Neuronal stem cell (in vitro differentiated cells): ENCODE data around the gene DDX23.

Experiments
- DNase-seq: peaks from one replicate; pipeline ENCODE4 v3.0.0-alpha.2; 2013; ENCODE audit warnings: low spot score
- H2AFZ ChIP-seq: one replicate; pipeline ENCODE4 v1.6.1; 2013; ENCODE audit warnings: mild to moderate bottlenecking, low read length, inconsistent platforms
- H2AK5ac ChIP-seq: 2 replicates; pipeline ENCODE4 v1.6.1; 2013; ENCODE audit warnings: low read depth, mild to moderate bottlenecking, inconsistent platforms, low read length, moderate library complexity, mixed read lengths
- H2BK120ac ChIP-seq: 2 replicates; pipeline ENCODE4 v1.6.1; 2013; ENCODE audit warnings: low read depth, mild to moderate bottlenecking, inconsistent platforms, low read length, moderate library complexity, mixed read lengths
- H2BK12ac ChIP-seq: one replicate; pipeline ENCODE4 v1.6.1; 2013; ENCODE audit warnings: low read length, inconsistent platforms
- H2BK15ac ChIP-seq: 2 replicates; pipeline ENCODE4 v1.6.1; 2013; ENCODE audit warnings: mild to moderate bottlenecking, low read length, inconsistent platforms, mixed read lengths
- H2BK5ac ChIP-seq: one replicate; pipeline ENCODE4 v1.6.1; 2013; ENCODE audit warnings: inconsistent platforms, mild to moderate bottlenecking, low read length, moderate library complexity
- H3K14ac ChIP-seq: one replicate; pipeline ENCODE4 v1.6.1; 2013; ENCODE audit warnings: low read length, inconsistent platforms
- H3K18ac ChIP-seq: 2 replicates; pipeline ENCODE4 v1.6.1; 2013; ENCODE audit warnings: low read length, inconsistent platforms
- H3K23ac ChIP-seq: 2 replicates; pipeline ENCODE4 v1.6.1; 2013; ENCODE audit warnings: low read depth, mild to moderate bottlenecking, mixed read lengths, low read length, inconsistent platforms; ENCODE audit not compliant: poor library complexity
- H3K27ac ChIP-seq: replicated peaks from 3 replicates; pipeline ENCODE4 v1.5.1; 2013; ENCODE audit warnings: low read length, inconsistent platforms
- H3K27me3 ChIP-seq, 3 experiments: 2 replicates each; pipeline ENCODE4 v1.6.1; 2013; ENCODE audit warnings: low read length in 3 of 3, mild to moderate bottlenecking in 2 of 3, inconsistent platforms in 1 of 3, low read depth in 1 of 3, mixed read lengths in 1 of 3, moderate library complexity in 1 of 3; ENCODE audit not compliant: control insufficient read depth in 3 of 3, insufficient read depth in 3 of 3
- H3K36me3 ChIP-seq, 2 donors: replicated peaks in 1 of 2; 2 replicates each; pipeline ENCODE4 v1.6.1; 2013; ENCODE audit warnings: low read length in 2 of 2; ENCODE audit not compliant: control insufficient read depth in 2 of 2, insufficient read depth in 2 of 2
- H3K4ac ChIP-seq: 2 replicates; pipeline ENCODE4 v1.6.1; 2013; ENCODE audit warnings: inconsistent platforms, mild to moderate bottlenecking, low read length, moderate library complexity
- H3K4me1 ChIP-seq, 2 donors: 1 replicate in 1 of 2; 2 replicates in 1 of 2; pipeline ENCODE4 v1.6.1; 2013; ENCODE audit warnings: low read length in 2 of 2, low read depth in 1 of 2; ENCODE audit not compliant: control insufficient read depth in 2 of 2, insufficient read depth in 1 of 2
- H3K4me2 ChIP-seq: one replicate; pipeline ENCODE4 v1.6.1; 2013; ENCODE audit warnings: mild to moderate bottlenecking, low read length, inconsistent platforms; ENCODE audit not compliant: insufficient read depth, poor library complexity, severe bottlenecking
- H3K4me3 ChIP-seq, 2 donors: 2 replicates each; pipeline ENCODE4 v1.5.1; 2013; ENCODE audit warnings: low read length in 2 of 2, mild to moderate bottlenecking in 2 of 2, inconsistent platforms in 1 of 2, moderate library complexity in 1 of 2
- H3K79me1 ChIP-seq: one replicate; pipeline ENCODE4 v1.6.1; 2013; ENCODE audit warnings: low read depth, mild to moderate bottlenecking, inconsistent platforms, low read length, moderate library complexity
- H3K9ac ChIP-seq: one replicate; pipeline ENCODE4 v1.6.1; 2013; ENCODE audit warnings: mild to moderate bottlenecking, low read depth, low read length, inconsistent platforms; ENCODE audit not compliant: poor library complexity
- H3K9me3 ChIP-seq, 2 donors: replicated peaks in 1 of 2; 2 replicates each; pipeline versions ENCODE3 to v1.6.1; 2013; ENCODE audit warnings: low read length in 2 of 2, mild to moderate bottlenecking in 2 of 2, inconsistent platforms in 1 of 2, low read depth in 1 of 2, mixed read lengths in 1 of 2, moderate library complexity in 1 of 2; ENCODE audit not compliant: control insufficient read depth in 2 of 2, insufficient read depth in 1 of 2
- H4K8ac ChIP-seq: one replicate; pipeline ENCODE4 v1.6.1; 2013; ENCODE audit warnings: low read depth, mild to moderate bottlenecking, inconsistent platforms, low read length, moderate library complexity
- H4K91ac ChIP-seq: one replicate; pipeline ENCODE4 v1.6.1; 2013; ENCODE audit warnings: low read length, low read depth, mild to moderate bottlenecking, inconsistent platforms; ENCODE audit not compliant: poor library complexity
- WGBS, 2 donors: extraction: QIAGEN DNeasy Blood & Tissue Kit; methylation state at CpG; one replicate each; pipeline ENCODE4 v1.1.7; 2013; ENCODE audit warnings: missing lambda C conversion rate in 2 of 2, mixed read lengths in 1 of 2; ENCODE audit not compliant: insufficient read length in 2 of 2, insufficient replicate concordance in 1 of 2; ENCODE audit errors: extremely low coverage in 2 of 2; 5-methylcytosine and 5-hydroxymethylcytosine counted together

Gene DDX23

GRCh38 chr12:48787791-48788523, 64.0 kb downstream of the DDX23 start:
- H3K18ac ChIP-seq = peak overlapping the region; percentile 99

DNA sequence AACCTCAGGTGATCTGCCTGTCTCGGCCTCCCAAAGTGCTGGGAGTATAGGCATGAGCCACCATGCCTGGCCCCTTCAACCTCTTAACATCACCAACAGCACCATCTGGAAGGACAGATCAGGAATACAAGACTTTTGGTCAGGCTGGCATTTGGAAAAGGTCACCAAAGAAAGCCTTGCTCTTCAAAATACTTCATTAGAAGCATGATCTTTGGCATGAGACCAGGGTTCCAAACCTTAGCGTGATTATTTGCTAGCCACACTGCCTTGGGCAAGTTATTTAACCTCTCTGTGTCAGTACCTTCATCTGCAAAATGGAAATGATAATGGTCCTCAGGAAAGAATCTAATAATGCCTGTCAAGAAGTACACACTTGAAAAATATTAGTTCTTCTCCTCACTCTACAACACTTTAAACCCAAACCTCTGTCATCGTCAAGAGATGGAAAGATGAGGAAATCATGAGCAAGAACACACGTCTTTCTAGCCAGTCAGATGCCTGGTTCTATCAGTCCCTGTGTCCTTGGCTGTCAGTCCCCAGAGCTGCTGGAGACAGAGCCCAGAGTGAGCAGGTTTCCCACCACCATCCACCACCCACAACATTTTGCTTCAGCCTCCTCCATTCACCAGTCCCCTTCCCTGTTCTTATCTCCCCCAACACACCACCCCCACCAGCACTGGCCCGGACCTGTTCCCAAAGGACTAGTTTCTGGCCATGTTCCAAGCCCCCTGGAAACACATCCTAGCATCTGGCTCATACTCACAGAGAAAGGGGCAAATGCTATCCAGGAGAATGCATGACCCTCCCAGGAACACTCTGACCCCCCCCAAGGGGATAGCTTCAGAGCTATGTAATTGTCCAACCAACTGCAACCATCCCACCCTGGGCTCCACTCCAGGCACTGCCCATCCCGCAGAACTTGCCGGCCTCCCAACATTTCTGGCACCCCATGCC, 65.1 kb downstream of the DDX23 start:
- peaks cover 17% of the 10 kb centered on the region for H3K79me1 ChIP-seq
- no peaks in the 10 kb centered on the region for H3K27me3 ChIP-seq
- H3K14ac ChIP-seq = no peak overlapping the region
- peak overlapping the region; percentile 1 to 86 for H3K4me3 ChIP-seq
- no peak overlapping the region for H3K18ac ChIP-seq
- H2AFZ ChIP-seq = no peak overlapping the region
- H4K91ac ChIP-seq = no peak overlapping the region
- DNase-seq = no peak
- H3K4me2 ChIP-seq = peak overlapping the region; percentile 87
- H3K9me3 ChIP-seq = no peaks in the 10 kb centered on the region
- H2AK5ac ChIP-seq = peak overlapping the region; percentile 94
- H3K27ac ChIP-seq = no peak overlapping the region
- H4K8ac ChIP-seq = no peak overlapping the region
- H3K4me1 ChIP-seq = peaks cover 13 to 16% of the 10 kb centered on the region in 2 donors
- peaks cover 13 to 15% of the 10 kb centered on the region in 2 donors for H3K36me3 ChIP-seq
- H3K9ac ChIP-seq = peak overlapping the region; percentile 94
- no peak overlapping the region for H3K23ac ChIP-seq
- H2BK5ac ChIP-seq = peak overlapping the region; percentile 78
- H2BK12ac ChIP-seq = no peak overlapping the region
- WGBS, 2 donors = no CpG with 5 or more reads among the region's 7 CpGs
- no peak overlapping the region for H3K4ac ChIP-seq
- no peak overlapping the region for H2BK120ac ChIP-seq
- H2BK15ac ChIP-seq = peak overlapping the region; percentile 88

More at GRCh38 chr12:48787791-48788523, 64.0 kb downstream of the DDX23 start:
- Histone ChIP-seq H3K9ac (peak overlapping the region; percentile 94), H3K79me1 (peaks cover 13% of the 10 kb centered on the region), H2AK5ac (peak overlapping the region; percentile 94), H3K4me2 (peak overlapping the region; percentile 87), H2BK120ac (peak overlapping the region; percentile 88), H3K36me3 (peaks cover 4 to 5% of the 10 kb centered on the region in 2 donors), H2BK5ac (peak overlapping the region; percentile 98), H2BK12ac (peak overlapping the region; percentile 96), H3K4me3 (peak overlapping the region; percentile 86 to 99), H3K4me1 (peaks cover 13 to 16% of the 10 kb centered on the region in 2 donors), H3K9me3 (no peaks in the 10 kb centered on the region), H3K27ac (peak overlapping the region; percentile 75), H2AFZ (peak overlapping the region; percentile 99), H3K23ac (peak overlapping the region; percentile 92), H2BK15ac (peak overlapping the region; percentile 93), H3K4ac (no peak overlapping the region), H3K14ac (no peak overlapping the region), H4K91ac (no peak overlapping the region), H4K8ac (no peak overlapping the region), H3K27me3 (no peaks in the 10 kb centered on the region)
- no peak for DNase-seq
- no CpG with 5 or more reads among the region's 11 CpGs for WGBS, 2 donors

DNA sequence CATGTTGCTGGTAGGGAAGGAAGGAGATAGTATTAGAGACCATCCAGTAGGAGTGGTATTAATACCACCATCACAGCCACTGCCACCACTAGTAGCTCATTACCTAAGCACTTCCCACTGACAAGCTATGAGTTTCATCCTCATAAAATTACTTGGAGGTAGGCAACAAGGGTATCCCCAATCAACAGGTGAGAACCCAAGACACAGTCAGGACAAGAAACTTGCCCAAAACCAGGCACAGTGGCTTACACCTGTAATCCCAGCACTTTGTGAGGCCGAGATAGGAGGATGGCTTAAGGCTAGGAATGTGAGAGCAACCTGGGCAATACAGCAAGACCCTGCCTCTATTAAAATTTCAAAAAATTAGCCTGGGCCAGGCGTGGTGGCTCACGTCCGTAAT, 68.5 kb downstream of the DDX23 start:
- no peak for DNase-seq
- no peak overlapping the region for H2AK5ac ChIP-seq
- H3K18ac ChIP-seq = no peak overlapping the region
- H3K4me3 ChIP-seq = no peak overlapping the region
- no peak overlapping the region for H2BK12ac ChIP-seq
- H2AFZ ChIP-seq = no peak overlapping the region
- H3K27me3 ChIP-seq = no peaks in the 10 kb centered on the region
- no peaks in the 10 kb centered on the region for H3K9me3 ChIP-seq
- no peak overlapping the region for H4K91ac ChIP-seq
- H3K27ac ChIP-seq = no peak overlapping the region
- H3K4me2 ChIP-seq = no peak overlapping the region
- no peak overlapping the region for H3K14ac ChIP-seq
- no peak overlapping the region for H2BK15ac ChIP-seq
- H3K79me1 ChIP-seq = peaks cover 18% of the 10 kb centered on the region
- no CpG with 5 or more reads among the region's 4 CpGs for WGBS, 2 donors
- H3K36me3 ChIP-seq = peaks cover 21 to 30% of the 10 kb centered on the region in 2 donors
- no peak overlapping the region for H3K9ac ChIP-seq
- H2BK120ac ChIP-seq = no peak overlapping the region
- H4K8ac ChIP-seq = no peak overlapping the region
- peaks cover 8 to 10% of the 10 kb centered on the region in 2 donors for H3K4me1 ChIP-seq
- H3K4ac ChIP-seq = no peak overlapping the region
- no peak overlapping the region for H2BK5ac ChIP-seq
- no peak overlapping the region for H3K23ac ChIP-seq
